Trophoblast cell (in vitro differentiated cells and primary cell): Measurements from ENCODE around the gene CRYZL1.

Experiments
- DNase-seq, 2 donors: peaks; one replicate each; pipeline ENCODE4 v3.0.0-alpha.2; 2016
- H2AFZ ChIP-seq: 2 replicates; pipeline ENCODE4 v1.6.1; 2013; ENCODE audit warnings: low read length, moderate library complexity, mild to moderate bottlenecking; ENCODE audit not compliant: insufficient read depth, poor library complexity
- H2AK5ac ChIP-seq: 2 replicates; pipeline ENCODE4 v1.6.1; 2013; ENCODE audit warnings: mild to moderate bottlenecking, low read length
- H2BK120ac ChIP-seq: 2 replicates; pipeline ENCODE4 v1.6.1; 2013; ENCODE audit warnings: low read length, mild to moderate bottlenecking, moderate library complexity; ENCODE audit not compliant: insufficient read depth, poor library complexity
- H2BK12ac ChIP-seq: 2 replicates; pipeline ENCODE4 v1.6.1; 2013; ENCODE audit warnings: mild to moderate bottlenecking, low read length, moderate library complexity
- H2BK5ac ChIP-seq: 2 replicates; pipeline ENCODE4 v1.6.1; 2013; ENCODE audit warnings: low read length, low read depth, moderate library complexity, mild to moderate bottlenecking; ENCODE audit not compliant: poor library complexity
- H3K14ac ChIP-seq: 2 replicates; pipeline ENCODE4 v1.6.1; 2013; ENCODE audit warnings: mild to moderate bottlenecking, low read length
- H3K18ac ChIP-seq: 2 replicates; pipeline ENCODE4 v1.6.1; 2013; ENCODE audit warnings: mild to moderate bottlenecking, low read length
- H3K23ac ChIP-seq: 2 replicates; pipeline ENCODE4 v1.6.1; 2013; ENCODE audit warnings: low read length
- H3K27ac ChIP-seq: 2 replicates; pipeline ENCODE4 v1.5.1; 2013; ENCODE audit warnings: low read depth, mild to moderate bottlenecking, inconsistent platforms, low read length, moderate library complexity
- H3K27me3 ChIP-seq: 2 replicates; pipeline ENCODE4 v1.6.1; 2013; ENCODE audit warnings: inconsistent platforms, mild to moderate bottlenecking, low read length, moderate library complexity; ENCODE audit not compliant: insufficient read depth
- H3K36me3 ChIP-seq, 2 experiments: 1 replicate in 1 of 2; 2 replicates in 1 of 2; pipeline ENCODE4 v1.6.1; 2013; ENCODE audit warnings: low read length in 2 of 2, mild to moderate bottlenecking in 2 of 2, moderate library complexity in 1 of 2; ENCODE audit not compliant: insufficient read depth in 2 of 2, control insufficient read depth in 1 of 2
- H3K4ac ChIP-seq: 2 replicates; pipeline ENCODE4 v1.6.1; 2013; ENCODE audit warnings: low read depth, mild to moderate bottlenecking, low read length, moderate library complexity
- H3K4me1 ChIP-seq, 2 experiments: 1 replicate in 1 of 2; 2 replicates in 1 of 2; pipeline ENCODE4 v1.6.1; 2013; ENCODE audit warnings: low read length in 2 of 2, mild to moderate bottlenecking in 2 of 2, moderate library complexity in 1 of 2; ENCODE audit not compliant: insufficient read depth in 2 of 2, control insufficient read depth in 1 of 2
- H3K4me2 ChIP-seq: 2 replicates; pipeline ENCODE4 v1.6.1; 2013; ENCODE audit warnings: inconsistent platforms, mild to moderate bottlenecking, low read length, moderate library complexity
- H3K4me3 ChIP-seq: 2 replicates; pipeline ENCODE4 v1.5.1; 2013; ENCODE audit warnings: mild to moderate bottlenecking, low read depth, low read length, inconsistent platforms
- H3K79me1 ChIP-seq: one replicate; pipeline ENCODE4 v1.6.1; 2013; ENCODE audit warnings: low read length
- H3K79me2 ChIP-seq: 2 replicates; pipeline ENCODE4 v1.6.1; 2013; ENCODE audit warnings: low read length, mild to moderate bottlenecking; ENCODE audit not compliant: control insufficient read depth, insufficient read depth, poor library complexity
- H3K9ac ChIP-seq: 2 replicates; pipeline ENCODE4 v1.6.1; 2013; ENCODE audit warnings: mild to moderate bottlenecking, low read length
- H3K9me3 ChIP-seq: 2 replicates; pipeline ENCODE4 v1.6.1; 2013; ENCODE audit warnings: low read depth, mild to moderate bottlenecking, control low read depth, inconsistent platforms, low read length; ENCODE audit not compliant: insufficient read depth
- H4K12ac ChIP-seq: 2 replicates; pipeline ENCODE4 v1.6.1; 2013; ENCODE audit warnings: low read depth, mild to moderate bottlenecking, low read length, moderate library complexity
- H4K8ac ChIP-seq: 2 replicates; pipeline ENCODE4 v1.6.1; 2013; ENCODE audit warnings: low read depth, mild to moderate bottlenecking, low read length, moderate library complexity
- H4K91ac ChIP-seq: one replicate; pipeline ENCODE4 v1.6.1; 2013; ENCODE audit warnings: low read depth, mild to moderate bottlenecking, low read length, moderate library complexity
- WGBS: extraction: QIAGEN DNeasy Blood & Tissue Kit; methylation state at CpG from one replicate; pipeline ENCODE4 v1.1.7; 2013; ENCODE audit warnings: missing lambda C conversion rate; ENCODE audit not compliant: insufficient read length, insufficient coverage; ENCODE audit errors: extremely low coverage; 5-methylcytosine and 5-hydroxymethylcytosine counted together

CRYZL1 gene

GRCh38 chr21:33643658-33644311, 2.2 kb upstream of the CRYZL1 start:
- Histone ChIP-seq H3K14ac (peak overlapping the region; percentile 14), H3K4me2 (peak overlapping the region; percentile 65), H3K9ac (peak overlapping the region; percentile 98), H3K9me3 (no peaks in the 10 kb centered on the region), H3K36me3 (peaks cover 0 to 3% of the 10 kb centered on the region in 2 experiments), H3K79me2 (peaks cover 23% of the 10 kb centered on the region), H3K23ac (no peak overlapping the region), H3K18ac (no peak overlapping the region), H2AFZ (peak overlapping the region; percentile 3), H2AK5ac (no peak overlapping the region), H4K12ac (no peak overlapping the region), H4K91ac (no peak overlapping the region), H3K4ac (peak overlapping the region; percentile 49), H3K27ac (peak overlapping the region; percentile 75), H3K4me1 (peaks cover 3 to 7% of the 10 kb centered on the region in 2 experiments), H2BK12ac (no peak overlapping the region), H3K27me3 (no peaks in the 10 kb centered on the region), H3K79me1 (peaks cover 14% of the 10 kb centered on the region), H2BK120ac (peak overlapping the region; percentile 5), H2BK5ac (peak overlapping the region; percentile 39), H3K4me3 (peak overlapping the region; percentile 38), H4K8ac (peak overlapping the region; percentile 16)
- DNase-seq = peak; percentile 59 to 84
- no CpG with 5 or more reads among the region's 7 CpGs for WGBS

- H3K9ac ChIP-seq = peak overlapping the region; percentile 98
- no CpG with 5 or more reads among the region's 78 CpGs for WGBS
- peak; percentile 28 to 75 for DNase-seq
Measured at GRCh38 chr21:33642896-33643657, 1.5 kb upstream of the CRYZL1 start.

GRCh38 chr21:33642027-33642895, 720 bp upstream of the CRYZL1 start, which contains the start of gene ITSN1:
TSS of gene ITSN1 (plus strand) at chr21:33642501. CDS start at chr21:33718829, 76,328 bp downstream.
- peak; percentile 99 for DNase-seq
- H2BK12ac ChIP-seq = no peak within 1 kb of the TSS
- H3K4me1 ChIP-seq = peaks cover 3 to 5% of the 10 kb centered on the region in 2 experiments
- H3K23ac ChIP-seq = no peak within 1 kb of the TSS
- H3K14ac ChIP-seq = peak within 1 kb of the TSS; percentile 93
- H3K27me3 ChIP-seq = no peaks in the 10 kb centered on the region
- H2AK5ac ChIP-seq = no peak within 1 kb of the TSS
- peak within 1 kb of the TSS; percentile 91 for H4K91ac ChIP-seq
- H3K79me2 ChIP-seq = peaks cover 16% of the 10 kb centered on the region
- H2AFZ ChIP-seq = peak within 1 kb of the TSS; percentile 59
- H3K4ac ChIP-seq = peak within 1 kb of the TSS; percentile 98
- H3K9ac ChIP-seq = peak within 1 kb of the TSS; percentile 98
- peak within 1 kb of the TSS; percentile 92 for H3K18ac ChIP-seq
- no CpG with 5 or more reads among the region's 71 CpGs for WGBS
- peak within 1 kb of the TSS; percentile 78 for H3K4me2 ChIP-seq
- peak within 1 kb of the TSS; percentile 91 for H4K12ac ChIP-seq
- H3K36me3 ChIP-seq = no peaks in the 10 kb centered on the region
- peak within 1 kb of the TSS; percentile 73 for H2BK5ac ChIP-seq
- peak within 1 kb of the TSS; percentile 99 for H3K4me3 ChIP-seq
- no peaks in the 10 kb centered on the region for H3K9me3 ChIP-seq
- peak within 1 kb of the TSS; percentile 90 for H4K8ac ChIP-seq
- H2BK120ac ChIP-seq = peak within 1 kb of the TSS; percentile 62
- H3K79me1 ChIP-seq = peaks cover 14% of the 10 kb centered on the region
- peak within 1 kb of the TSS; percentile 75 for H3K27ac ChIP-seq

More at GRCh38 chr21:33642896-33643657, 1.5 kb upstream of the CRYZL1 start:
- Histone ChIP-seq H3K4me2 (peak overlapping the region; percentile 65), H3K14ac (peak overlapping the region; percentile 93), H3K18ac (peak overlapping the region; percentile 92), H3K27me3 (no peaks in the 10 kb centered on the region), H3K27ac (peak overlapping the region; percentile 75), H2AK5ac (no peak overlapping the region), H2BK12ac (no peak overlapping the region), H3K4ac (peak overlapping the region; percentile 98), H3K9me3 (no peaks in the 10 kb centered on the region), H3K23ac (no peak overlapping the region), H2BK5ac (peak overlapping the region; percentile 73), H4K91ac (peak overlapping the region; percentile 91), H2BK120ac (peak overlapping the region; percentile 62), H3K4me1 (peaks cover 3 to 7% of the 10 kb centered on the region in 2 experiments), H3K36me3 (peaks cover 0 to 3% of the 10 kb centered on the region in 2 experiments), H3K79me2 (peaks cover 19% of the 10 kb centered on the region), H2AFZ (peak overlapping the region; percentile 37), H4K8ac (peak overlapping the region; percentile 90), H3K4me3 (peak overlapping the region; percentile 99), H4K12ac (peak overlapping the region; percentile 91), H3K79me1 (peaks cover 14% of the 10 kb centered on the region)
